ENCODE results near the gene RASSF1.
"Not testable (repeated sequence)": the region's sequence is repeated elsewhere in the genome, so short reads cannot be mapped to it uniquely, and the experiment has no call there.

Gene RASSF1

GRCh38 chr3:50298836-50299637 lies 41.6 kb downstream of the RASSF1 start, which contains the start of the genes HYAL3 and NAA80:
HYAL3 (minus strand) TSS chr3:50299405; CDS start chr3:50295602, 3,803 bp downstream.
NAA80 (minus strand) TSS chr3:50299405; CDS start chr3:50297463, 1,942 bp downstream.
- DNase-seq: peak; percentile 91

- no peak for DNase-seq
Observed at GRCh38 chr3:50297896-50298725, 42.5 kb downstream of the RASSF1 start.

- no peak for DNase-seq
Observed at GRCh38 chr3:50297384-50297775, 43.3 kb downstream of the RASSF1 start.

- DNase-seq: no peak
Observed at GRCh38 chr3:50296721-50297383, 43.8 kb downstream of the RASSF1 start.

GRCh38 chr3:50295553-50296431 lies 44.8 kb downstream of the RASSF1 start:
- DNase-seq: no peak

GRCh38 chr3:50294492-50295403 lies 45.9 kb downstream of the RASSF1 start:
- DNase-seq: no peak

- DNase-seq: no peak
Observed at GRCh38 chr3:50294089-50294488, 46.5 kb downstream of the RASSF1 start.

- DNase-seq: no peak
Observed at GRCh38 chr3:50293079-50293801, 47.4 kb downstream of the RASSF1 start.

- peak; percentile 91 for DNase-seq
Observed at GRCh38 chr3:50292159-50293078, 48.2 kb downstream of the RASSF1 start, which contains the start of gene IFRD2. IFRD2 (minus strand) TSS chr3:50292429; CDS start chr3:50292274, 155 bp downstream.

GRCh38 chr3:50290161-50290641 lies 50.4 kb downstream of the RASSF1 start:
- DNase-seq: no peak

GRCh38 chr3:50289130-50289529 lies 51.5 kb downstream of the RASSF1 start:
- no peak for DNase-seq

GRCh38 chr3:50288387-50289007 lies 52.1 kb downstream of the RASSF1 start:
- DNase-seq: no peak

- DNase-seq: no peak
Observed at GRCh38 chr3:50287262-50287661, 53.4 kb downstream of the RASSF1 start.

GRCh38 chr3:50286322-50287227 lies 54.1 kb downstream of the RASSF1 start:
- DNase-seq: no peak

GRCh38 chr3:50284121-50284520 lies 56.5 kb downstream of the RASSF1 start:
- DNase-seq: not testable (repeated sequence)
